SIG-M5 treated with dmso at 0.1 percent for 504 hours (cell line): ENCODE data around the gene ERH.

Experiments used
- DNase-seq: peaks from one replicate; lab custom pipeline; 2025; ENCODE audit not compliant: unreplicated experiment; lab: John Stamatoyannopoulos, UW

Gene ERH

DNA sequence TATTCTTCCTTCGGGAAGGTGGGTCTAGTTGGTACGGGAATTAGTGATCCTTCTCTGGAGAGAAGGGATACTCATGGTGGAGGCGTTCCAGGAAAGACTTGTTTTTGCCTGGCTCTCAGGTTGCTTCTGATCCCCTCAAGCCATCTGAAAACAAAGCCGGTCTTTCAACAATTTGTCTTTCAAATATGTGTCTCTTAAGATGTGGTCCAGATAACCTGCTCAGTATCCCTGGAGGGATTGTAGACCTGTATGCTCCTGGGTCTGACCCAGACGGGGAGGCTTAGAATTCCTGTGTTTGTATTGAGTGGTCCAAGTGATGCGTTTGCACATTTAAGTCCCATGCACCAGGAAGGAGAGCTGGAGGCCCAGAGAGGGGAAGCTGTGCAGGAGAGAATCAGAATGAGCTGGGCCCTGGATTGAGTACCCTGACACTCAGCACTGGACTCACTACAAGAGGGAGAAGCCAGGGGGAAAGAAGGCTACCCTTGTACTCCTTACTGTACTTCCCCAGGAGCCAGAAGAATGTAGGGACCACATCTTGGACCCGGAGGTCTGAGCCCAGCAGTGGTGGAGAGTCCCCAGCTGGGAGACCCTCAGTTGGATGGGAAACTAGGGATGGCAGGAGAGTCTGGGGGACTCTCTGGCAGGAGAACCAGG, 40.4 kb downstream of the ERH start:
- peak; percentile 25 for DNase-seq

DNA sequence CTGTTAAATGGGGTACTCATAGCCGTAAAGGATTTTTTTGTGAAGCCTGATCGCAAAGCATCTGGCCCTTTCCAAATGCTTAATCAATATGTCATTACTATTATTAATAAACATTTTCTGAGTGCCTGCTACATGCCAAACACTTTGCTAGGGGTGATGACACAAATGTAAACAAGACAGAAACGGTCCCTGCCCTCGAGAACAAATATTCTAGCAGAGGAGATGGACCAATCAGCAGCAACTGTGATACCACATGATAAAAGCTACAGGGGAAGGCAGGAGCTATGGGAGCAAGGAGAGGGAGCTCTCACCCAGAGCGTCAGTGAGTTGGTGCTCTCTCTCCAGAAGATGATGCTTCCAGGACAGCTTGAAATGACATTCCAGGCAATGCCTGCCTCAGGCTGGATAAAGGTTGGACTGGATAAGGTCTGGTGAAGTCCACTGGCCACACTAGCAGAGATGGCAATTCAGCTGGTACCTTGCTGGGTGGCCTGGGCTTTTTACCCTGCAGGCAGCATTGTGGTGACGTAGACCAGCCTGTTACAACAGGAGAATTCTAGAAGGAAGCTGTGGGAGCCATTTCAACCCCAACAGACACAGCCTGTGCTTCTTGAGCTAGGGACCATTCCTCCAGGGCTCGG, 41.1 kb downstream of the ERH start:
- DNase-seq, result peak; percentile 23

DNA sequence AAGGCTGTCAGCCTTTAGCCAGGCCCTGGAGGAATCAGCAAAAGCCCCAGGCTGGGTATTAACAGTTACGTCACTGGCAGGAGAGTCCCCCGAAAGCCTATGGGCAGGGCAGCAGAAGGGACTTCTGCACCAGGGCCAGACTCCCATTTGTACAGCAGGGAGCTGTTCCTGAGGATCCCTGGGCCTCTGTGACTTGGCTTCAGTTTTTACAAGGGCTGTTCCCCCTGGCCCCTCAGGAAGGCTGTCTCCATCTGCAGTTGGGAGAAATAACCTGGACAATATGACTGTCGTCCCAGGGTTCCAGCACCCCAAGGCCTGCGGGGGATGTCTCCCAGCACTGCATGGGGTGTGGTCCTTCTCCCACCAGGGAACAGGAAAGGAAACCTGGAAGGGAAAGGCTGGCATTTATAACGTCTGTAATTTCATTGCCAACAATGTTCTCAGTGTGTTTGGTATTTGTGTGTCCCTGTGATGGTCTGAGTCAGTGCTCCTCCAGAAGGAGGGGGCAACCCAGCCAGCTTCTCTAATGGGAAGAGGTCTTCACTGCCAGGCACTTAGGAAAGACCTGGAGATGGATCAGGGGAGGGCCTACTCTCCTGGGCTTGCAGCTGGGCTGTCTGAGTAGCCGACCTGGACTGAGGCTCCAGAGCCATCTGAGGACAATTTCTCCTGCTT, 42.4 kb downstream of the ERH start:
- no peak for DNase-seq

- DNase-seq, result no peak
Observed at GRCh38 chr14:69355154-69355597, 42.9 kb downstream of the ERH start.

- no peak for DNase-seq
Observed at GRCh38 chr14:69354383-69355153, 43.5 kb downstream of the ERH start.

DNA sequence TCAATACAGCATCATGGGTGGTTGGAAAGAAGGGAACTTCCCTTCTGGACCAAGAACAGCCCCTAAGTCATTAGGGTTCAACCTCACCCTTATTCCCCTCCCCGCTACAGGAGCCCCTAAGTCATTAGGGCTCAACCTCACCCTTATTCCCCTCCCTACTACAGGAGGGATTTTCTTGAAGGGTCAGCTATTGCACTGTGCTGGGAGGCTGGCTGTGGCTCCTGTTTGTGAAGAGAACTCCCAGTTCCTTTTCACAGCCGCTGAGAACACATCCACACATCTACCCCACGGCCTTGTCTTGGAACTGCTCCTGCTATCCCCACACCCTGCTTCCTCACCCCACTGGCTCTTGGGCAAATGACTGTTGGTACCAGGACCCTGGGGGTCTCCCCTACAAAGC, 44.9 kb downstream of the ERH start:
- no peak for DNase-seq

GRCh38 chr14:69351911-69352310, 46.2 kb downstream of the ERH start:
- DNase-seq, result no peak

GRCh38 chr14:69351385-69351784, 46.7 kb downstream of the ERH start:
- peak; percentile 72 for DNase-seq

GRCh38 chr14:69350892-69351291, 47.2 kb downstream of the ERH start:
- DNase-seq, result no peak

- no peak for DNase-seq
Observed at GRCh38 chr14:69349091-69349777, 48.9 kb downstream of the ERH start.

DNA sequence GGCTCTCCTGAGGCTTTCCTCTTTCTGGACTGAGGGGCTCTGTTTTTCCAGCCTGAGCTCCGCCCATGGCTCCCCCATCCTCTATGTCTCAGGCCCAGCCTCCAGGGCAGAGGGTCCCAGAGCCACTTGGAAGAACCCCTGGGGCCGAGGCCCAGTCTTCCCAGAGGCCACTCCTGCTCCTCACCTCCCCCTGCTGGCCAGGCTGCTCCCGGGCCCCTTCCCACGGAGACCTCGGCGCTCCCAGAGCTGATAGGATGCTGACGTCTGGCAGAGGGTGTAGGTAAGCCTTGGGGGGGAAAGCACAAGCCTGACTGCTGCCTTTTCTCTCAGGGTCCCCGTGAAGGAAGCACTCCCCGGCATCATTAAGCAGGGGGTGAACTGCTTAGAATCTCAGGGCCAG, 51.4 kb downstream of the ERH start:
- DNase-seq, result peak; percentile 3

GRCh38 chr14:69345402-69345801, 52.7 kb downstream of the ERH start:
- no peak for DNase-seq

DNA sequence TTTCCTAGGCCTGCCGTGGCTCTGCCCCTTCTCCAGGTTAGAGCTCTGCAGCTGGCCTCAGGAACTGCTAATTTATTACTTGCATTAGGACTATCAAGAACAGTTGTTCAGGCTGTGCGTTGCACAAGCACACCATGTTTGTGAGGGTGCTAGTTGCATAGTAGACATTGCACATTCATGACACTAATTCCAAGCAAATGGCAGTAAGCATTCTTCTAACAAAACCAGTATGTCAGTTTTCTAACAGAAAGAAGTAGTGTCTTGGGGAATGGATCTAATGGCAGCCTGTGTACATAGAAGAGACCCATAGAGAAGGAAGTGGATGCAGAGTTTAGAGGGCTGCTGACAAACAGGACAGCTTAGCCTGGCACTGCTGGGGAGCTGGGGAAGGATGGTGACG, 53.9 kb downstream of the ERH start:
- DNase-seq, result no peak

DNA sequence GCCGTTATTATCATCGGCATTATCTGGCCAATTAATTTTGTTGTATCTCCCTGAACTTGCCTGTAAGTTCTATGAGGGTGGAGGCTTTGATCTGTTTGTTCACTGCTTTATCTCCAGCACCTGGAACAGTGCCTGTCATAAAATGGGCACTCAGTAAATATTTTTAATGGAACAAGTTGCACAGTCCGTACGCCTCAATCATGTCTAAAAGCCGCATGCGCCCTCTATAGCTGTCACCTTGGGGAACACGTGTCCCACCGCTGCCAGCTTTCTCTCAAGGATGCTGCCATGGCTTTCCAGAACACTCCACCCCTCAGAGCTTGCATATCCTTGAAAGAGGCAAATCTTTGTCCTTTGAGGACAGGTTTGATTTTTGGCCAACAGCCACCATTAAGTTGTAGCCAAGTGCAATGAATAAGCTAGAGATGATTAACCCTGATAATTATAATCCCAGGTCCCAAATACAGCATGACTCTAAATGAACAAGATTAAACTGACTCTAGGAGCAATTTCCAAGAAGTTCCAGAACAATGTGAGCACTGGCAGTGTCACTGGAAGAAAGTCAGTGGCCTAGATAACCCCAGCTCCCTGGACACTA, 55.1 kb downstream of the ERH start:
- no peak for DNase-seq

DNA sequence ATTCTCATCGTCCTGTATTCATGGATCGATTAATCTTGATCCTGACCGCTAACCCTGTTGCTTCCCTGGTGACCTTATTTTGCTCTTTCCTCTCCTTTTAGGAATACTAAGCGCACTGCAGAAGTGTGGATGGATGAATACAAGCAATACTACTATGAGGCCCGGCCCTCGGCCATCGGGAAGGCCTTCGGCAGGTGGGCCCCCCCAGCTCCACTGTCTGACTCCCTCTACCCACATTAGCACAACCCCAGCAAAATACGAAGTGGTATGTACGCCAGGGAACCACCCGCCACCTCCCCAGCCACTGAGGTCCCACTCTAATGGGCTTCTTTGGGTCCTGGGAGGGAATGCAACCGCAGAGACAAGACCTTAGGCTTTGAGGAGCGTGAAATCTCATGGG, 58.7 kb downstream of the ERH start:
- DNase-seq, result no peak

GRCh38 chr14:69337984-69338383, 60.1 kb downstream of the ERH start:
- DNase-seq, result no peak

DNA sequence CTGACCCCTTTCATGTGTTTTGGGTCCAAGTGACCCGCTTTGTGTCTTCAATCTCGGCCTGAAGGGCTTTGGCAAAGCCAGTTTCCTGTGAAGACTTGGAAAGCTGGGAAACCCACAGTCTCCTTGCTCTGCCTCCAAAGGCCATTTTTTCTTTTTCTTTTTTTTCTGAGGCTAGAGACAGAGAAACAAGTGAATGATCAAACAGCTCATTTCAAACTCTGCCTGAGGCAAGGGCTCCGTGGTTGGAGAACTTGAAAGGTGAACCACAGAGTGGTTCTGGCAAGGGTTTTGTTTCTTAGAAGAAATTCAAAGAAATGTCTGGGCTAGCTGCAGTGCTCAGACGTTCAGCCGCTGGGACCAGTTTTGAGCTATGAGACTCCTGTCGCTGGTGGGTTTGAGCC, 62.7 kb downstream of the ERH start:
- peak; percentile 6 for DNase-seq

GRCh38 chr14:69334576-69334975, 63.5 kb downstream of the ERH start:
- DNase-seq, result no peak

DNA sequence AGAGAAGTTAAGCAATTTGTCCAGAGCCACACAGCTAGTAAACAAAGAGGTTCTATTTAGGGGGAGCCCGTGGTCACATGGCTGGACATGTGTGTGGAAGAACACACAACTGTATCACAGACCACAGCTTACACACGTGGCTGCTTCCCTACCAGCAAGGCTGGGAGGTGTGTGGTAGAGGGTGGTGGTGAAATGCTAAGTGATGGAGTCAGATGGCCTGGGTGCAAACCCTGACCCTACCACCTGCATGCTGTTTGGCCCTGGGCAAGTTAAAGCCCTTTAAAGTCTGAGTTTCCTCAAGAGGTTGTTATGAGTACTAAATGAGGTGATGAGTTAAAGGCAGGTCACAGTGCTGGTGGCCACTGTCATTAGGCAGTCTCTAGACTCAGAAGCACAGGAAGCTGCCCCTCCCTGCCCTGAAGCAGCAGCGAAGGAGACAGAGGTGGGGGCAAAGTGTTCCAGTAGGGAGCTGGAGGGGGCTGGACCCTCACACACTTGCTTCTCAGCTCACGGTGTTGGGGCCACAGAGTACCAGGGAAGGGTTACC, 64.2 kb downstream of the ERH start:
- no peak for DNase-seq

DNA sequence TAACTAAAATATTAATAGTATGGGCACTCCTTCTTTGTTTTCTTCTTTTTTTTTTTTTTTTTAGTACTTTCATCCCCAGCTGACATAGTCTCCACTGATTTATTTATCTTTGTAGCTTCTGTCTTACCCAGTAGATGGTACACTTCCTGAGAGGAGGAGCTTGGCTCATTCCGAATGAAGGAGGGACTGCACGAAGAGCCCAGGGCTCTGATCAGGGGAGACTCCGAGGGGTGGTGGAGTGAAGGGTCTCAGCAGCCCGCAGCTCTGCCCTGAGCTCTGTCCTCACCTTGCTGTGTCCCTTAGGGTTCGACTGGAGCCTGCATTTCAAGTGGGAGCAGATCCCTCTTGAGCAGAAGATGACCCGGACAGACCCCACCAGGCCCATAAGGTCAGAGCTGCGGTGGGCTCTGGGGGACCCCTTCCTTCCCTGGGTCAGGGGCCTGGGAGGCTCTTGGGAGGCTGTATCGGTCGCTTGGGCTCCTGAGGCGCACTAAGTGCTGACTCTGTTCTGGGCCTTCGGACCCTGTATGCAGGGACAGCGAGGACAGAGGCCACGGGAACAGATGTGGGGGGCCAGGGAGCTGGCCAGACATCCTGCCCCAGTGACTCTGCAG, 65.2 kb downstream of the ERH start:
- no peak for DNase-seq
